ENCODE results near the gene SRPX.

Gene SRPX

DNA sequence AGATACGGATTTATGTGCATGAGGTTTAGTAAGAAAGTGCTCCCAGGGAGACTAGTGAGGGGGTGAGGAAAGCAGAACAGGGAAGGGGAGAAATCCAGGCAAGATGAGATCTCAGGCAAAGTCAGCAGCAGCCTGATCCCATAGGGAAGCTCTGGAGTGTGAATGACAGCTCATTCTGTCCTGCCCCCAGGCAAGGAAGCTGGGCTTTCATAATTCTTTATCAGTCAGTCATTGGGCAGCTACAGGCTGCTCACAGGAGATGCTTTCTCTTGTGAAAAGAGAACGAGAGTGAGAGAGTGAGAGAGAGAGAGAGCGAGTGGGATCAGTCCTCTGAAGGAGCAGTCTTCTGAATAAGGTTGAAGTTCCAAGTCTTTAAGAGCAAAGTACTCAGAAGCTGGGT is 48.1 kb downstream of the SRPX start:
- H3K4me3 ChIP-seq (ENCODE audit: insufficient read depth, low read depth, low read length, poor library complexity, severe bottlenecking), result no peak overlapping the region

GRCh38 chrX:38170556-38170955 is 50.1 kb downstream of the SRPX start:
- Histone ChIP-seq H3K4me3 (ENCODE audit: insufficient read depth, low read depth, low read length, poor library complexity, severe bottlenecking) (no peak overlapping the region), H3K36me3 (ENCODE audit: control insufficient read depth, insufficient read depth, low read length) (no peaks in the 10 kb centered on the region), H3K27me3 (replicated peaks; ENCODE audit: control insufficient read depth, insufficient read depth, low read length, poor library complexity, severe bottlenecking) (no peaks in the 10 kb centered on the region), H3K27ac (ENCODE audit: insufficient read depth, low read length, poor library complexity, severe bottlenecking) (no peak overlapping the region), H3K9me3 (ENCODE audit: control insufficient read depth, low read length) (no peaks in the 10 kb centered on the region), H3K4me1 (ENCODE audit: control insufficient read depth, insufficient read depth, low read length, poor library complexity, severe bottlenecking) (no peaks in the 10 kb centered on the region)
- no peak for DNase-seq

More for the DNA sequence above, 48.1 kb downstream of the SRPX start:
- Histone ChIP-seq H3K9me3 (ENCODE audit: control insufficient read depth, low read length) (no peaks in the 10 kb centered on the region), H3K4me1 (ENCODE audit: control insufficient read depth, insufficient read depth, low read length, poor library complexity, severe bottlenecking) (no peaks in the 10 kb centered on the region), H3K36me3 (ENCODE audit: control insufficient read depth, insufficient read depth, low read length) (no peaks in the 10 kb centered on the region), H3K27me3 (replicated peaks; ENCODE audit: control insufficient read depth, insufficient read depth, low read length, poor library complexity, severe bottlenecking) (no peaks in the 10 kb centered on the region), H3K27ac (ENCODE audit: insufficient read depth, low read length, poor library complexity, severe bottlenecking) (no peak overlapping the region)
- no peak for DNase-seq

- Histone ChIP-seq H3K27ac (ENCODE audit: insufficient read depth, low read length, poor library complexity, severe bottlenecking) (no peak overlapping the region), H3K36me3 (ENCODE audit: control insufficient read depth, insufficient read depth, low read length) (no peaks in the 10 kb centered on the region), H3K27me3 (replicated peaks; ENCODE audit: control insufficient read depth, insufficient read depth, low read length, poor library complexity, severe bottlenecking) (no peaks in the 10 kb centered on the region), H3K4me3 (ENCODE audit: insufficient read depth, low read depth, low read length, poor library complexity, severe bottlenecking) (no peak overlapping the region), H3K4me1 (ENCODE audit: control insufficient read depth, insufficient read depth, low read length, poor library complexity, severe bottlenecking) (no peaks in the 10 kb centered on the region), H3K9me3 (ENCODE audit: control insufficient read depth, low read length) (no peaks in the 10 kb centered on the region)
- no peak for DNase-seq
These were observed 54.1 kb downstream of the SRPX start for GRCh38 chrX:38166478-38167083.

DNA sequence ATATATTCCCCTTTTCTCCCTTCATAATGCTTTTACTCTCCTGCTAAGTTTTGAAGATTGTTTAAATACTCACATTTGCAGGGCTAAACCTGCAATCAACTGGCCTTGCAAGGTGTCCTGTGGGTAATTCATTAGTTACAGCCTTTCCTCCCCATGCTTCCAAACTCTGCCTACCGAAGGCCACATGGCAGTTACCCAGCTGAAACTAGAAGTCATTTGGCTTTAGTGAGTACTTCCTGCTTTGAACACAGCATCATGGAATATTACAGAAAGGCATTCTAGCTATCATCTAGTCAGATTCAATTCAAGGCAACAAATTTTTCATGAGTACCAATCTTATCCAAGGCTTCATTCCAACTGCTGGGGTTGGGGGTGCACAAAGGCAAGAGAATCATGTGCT is 55.6 kb downstream of the SRPX start:
- H3K27ac ChIP-seq (ENCODE audit: insufficient read depth, low read length, poor library complexity, severe bottlenecking), result no peak overlapping the region
- no peak overlapping the region for H3K4me3 ChIP-seq (ENCODE audit: insufficient read depth, low read depth, low read length, poor library complexity, severe bottlenecking)
- no peaks in the 10 kb centered on the region for H3K4me1 ChIP-seq (ENCODE audit: control insufficient read depth, insufficient read depth, low read length, poor library complexity, severe bottlenecking)
- no peak for DNase-seq
- H3K9me3 ChIP-seq (ENCODE audit: control insufficient read depth, low read length), result no peaks in the 10 kb centered on the region
- no peaks in the 10 kb centered on the region for H3K27me3 ChIP-seq (replicated peaks; ENCODE audit: control insufficient read depth, insufficient read depth, low read length, poor library complexity, severe bottlenecking)
- H3K36me3 ChIP-seq (ENCODE audit: control insufficient read depth, insufficient read depth, low read length), result no peaks in the 10 kb centered on the region

GRCh38 chrX:38163193-38163592 is 57.5 kb downstream of the SRPX start:
- no peak overlapping the region for H3K27ac ChIP-seq (ENCODE audit: insufficient read depth, low read length, poor library complexity, severe bottlenecking)
- no peak for DNase-seq
- no peak overlapping the region for H3K4me3 ChIP-seq (ENCODE audit: insufficient read depth, low read depth, low read length, poor library complexity, severe bottlenecking)
- H3K27me3 ChIP-seq (replicated peaks; ENCODE audit: control insufficient read depth, insufficient read depth, low read length, poor library complexity, severe bottlenecking), result no peaks in the 10 kb centered on the region
- no peaks in the 10 kb centered on the region for H3K9me3 ChIP-seq (ENCODE audit: control insufficient read depth, low read length)
- no peaks in the 10 kb centered on the region for H3K4me1 ChIP-seq (ENCODE audit: control insufficient read depth, insufficient read depth, low read length, poor library complexity, severe bottlenecking)
- no peaks in the 10 kb centered on the region for H3K36me3 ChIP-seq (ENCODE audit: control insufficient read depth, insufficient read depth, low read length)

DNA sequence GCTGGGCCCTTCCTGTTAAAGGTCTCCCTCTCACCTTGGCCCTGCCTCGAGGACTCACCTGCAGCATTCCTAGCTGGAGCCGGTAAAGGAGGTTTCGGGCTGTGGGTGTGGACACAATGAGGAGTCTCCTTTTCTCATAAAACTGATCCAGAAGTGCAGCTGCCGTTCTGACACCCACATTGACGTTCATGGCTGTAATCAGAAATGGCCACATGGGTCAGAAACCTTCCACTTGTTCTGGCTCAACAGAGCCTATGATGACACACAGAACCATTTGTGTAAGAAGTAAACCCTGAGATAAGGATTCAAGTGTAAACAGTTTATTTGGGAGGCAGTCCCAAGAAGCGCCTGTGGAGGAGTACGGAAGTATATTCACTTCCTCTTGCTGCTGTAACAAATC is 63.8 kb downstream of the SRPX start:
- H3K36me3 ChIP-seq (ENCODE audit: control insufficient read depth, insufficient read depth, low read length), result no peaks in the 10 kb centered on the region
- no peak overlapping the region for H3K27ac ChIP-seq (ENCODE audit: insufficient read depth, low read length, poor library complexity, severe bottlenecking)
- H3K4me1 ChIP-seq (ENCODE audit: control insufficient read depth, insufficient read depth, low read length, poor library complexity, severe bottlenecking), result no peaks in the 10 kb centered on the region
- no peak for DNase-seq
- no peak overlapping the region for H3K4me3 ChIP-seq (ENCODE audit: insufficient read depth, low read depth, low read length, poor library complexity, severe bottlenecking)
- no peaks in the 10 kb centered on the region for H3K27me3 ChIP-seq (replicated peaks; ENCODE audit: control insufficient read depth, insufficient read depth, low read length, poor library complexity, severe bottlenecking)
- no peaks in the 10 kb centered on the region for H3K9me3 ChIP-seq (ENCODE audit: control insufficient read depth, low read length)

GRCh38 chrX:38154818-38155217 is 65.9 kb downstream of the SRPX start:
- Histone ChIP-seq H3K27me3 (replicated peaks; ENCODE audit: control insufficient read depth, insufficient read depth, low read length, poor library complexity, severe bottlenecking) (no peaks in the 10 kb centered on the region), H3K9me3 (ENCODE audit: control insufficient read depth, low read length) (no peaks in the 10 kb centered on the region), H3K4me3 (ENCODE audit: insufficient read depth, low read depth, low read length, poor library complexity, severe bottlenecking) (no peak overlapping the region), H3K27ac (ENCODE audit: insufficient read depth, low read length, poor library complexity, severe bottlenecking) (no peak overlapping the region), H3K4me1 (ENCODE audit: control insufficient read depth, insufficient read depth, low read length, poor library complexity, severe bottlenecking) (no peaks in the 10 kb centered on the region), H3K36me3 (ENCODE audit: control insufficient read depth, insufficient read depth, low read length) (no peaks in the 10 kb centered on the region)
- no peak for DNase-seq

DNA sequence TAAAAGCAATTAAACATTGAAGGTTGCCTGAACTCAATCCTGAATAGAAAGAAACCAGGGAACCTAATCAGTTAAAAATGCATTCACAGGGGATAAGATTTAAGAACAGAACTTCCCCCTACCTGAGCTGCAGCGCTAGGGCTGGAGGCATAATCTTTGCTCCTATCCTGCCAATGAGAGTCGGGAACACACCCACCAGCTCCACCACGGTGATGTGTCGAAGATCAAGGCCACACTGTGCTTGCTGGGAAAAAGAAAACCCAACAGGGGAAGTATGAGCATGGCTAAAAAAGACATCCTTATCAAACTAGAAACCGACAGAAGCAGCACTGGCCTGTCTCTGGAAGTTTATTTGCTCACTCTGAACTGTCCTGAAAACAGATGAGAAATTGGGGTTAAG is 66.3 kb downstream of the SRPX start:
- no peaks in the 10 kb centered on the region for H3K36me3 ChIP-seq (ENCODE audit: control insufficient read depth, insufficient read depth, low read length)
- H3K4me1 ChIP-seq (ENCODE audit: control insufficient read depth, insufficient read depth, low read length, poor library complexity, severe bottlenecking), result no peaks in the 10 kb centered on the region
- H3K27me3 ChIP-seq (replicated peaks; ENCODE audit: control insufficient read depth, insufficient read depth, low read length, poor library complexity, severe bottlenecking), result no peaks in the 10 kb centered on the region
- no peak for DNase-seq
- H3K27ac ChIP-seq (ENCODE audit: insufficient read depth, low read length, poor library complexity, severe bottlenecking), result no peak overlapping the region
- no peak overlapping the region for H3K4me3 ChIP-seq (ENCODE audit: insufficient read depth, low read depth, low read length, poor library complexity, severe bottlenecking)
- H3K9me3 ChIP-seq (ENCODE audit: control insufficient read depth, low read length), result no peaks in the 10 kb centered on the region

DNA sequence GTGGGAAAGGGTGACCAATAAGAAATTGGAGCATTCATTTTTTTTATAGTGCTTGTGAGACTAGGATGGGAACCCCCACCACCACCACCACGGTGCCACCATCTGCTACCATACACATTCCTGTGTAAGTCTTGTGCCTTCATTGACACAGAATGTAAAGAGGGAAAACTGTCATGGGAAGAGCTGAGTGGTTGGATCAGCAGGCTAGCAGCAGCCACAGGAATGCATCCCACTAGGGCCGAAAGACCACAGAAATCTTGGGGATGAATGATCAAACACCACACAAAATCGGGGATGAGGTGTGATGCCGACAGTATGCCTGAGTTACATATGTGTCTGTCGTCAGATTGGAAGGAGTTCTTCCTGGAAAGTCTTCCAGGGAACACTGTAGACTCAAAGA is 69.2 kb downstream of the SRPX start:
- no peaks in the 10 kb centered on the region for H3K9me3 ChIP-seq (ENCODE audit: control insufficient read depth, low read length)
- H3K27ac ChIP-seq (ENCODE audit: insufficient read depth, low read length, poor library complexity, severe bottlenecking), result no peak overlapping the region
- H3K27me3 ChIP-seq (replicated peaks; ENCODE audit: control insufficient read depth, insufficient read depth, low read length, poor library complexity, severe bottlenecking), result no peaks in the 10 kb centered on the region
- H3K36me3 ChIP-seq (ENCODE audit: control insufficient read depth, insufficient read depth, low read length), result no peaks in the 10 kb centered on the region
- no peaks in the 10 kb centered on the region for H3K4me1 ChIP-seq (ENCODE audit: control insufficient read depth, insufficient read depth, low read length, poor library complexity, severe bottlenecking)
- H3K4me3 ChIP-seq (ENCODE audit: insufficient read depth, low read depth, low read length, poor library complexity, severe bottlenecking), result no peak overlapping the region
- DNase-seq, result no peak

GRCh38 chrX:38150993-38151392 is 69.7 kb downstream of the SRPX start:
- Histone ChIP-seq H3K27me3 (replicated peaks; ENCODE audit: control insufficient read depth, insufficient read depth, low read length, poor library complexity, severe bottlenecking) (no peaks in the 10 kb centered on the region), H3K27ac (ENCODE audit: insufficient read depth, low read length, poor library complexity, severe bottlenecking) (no peak overlapping the region), H3K36me3 (ENCODE audit: control insufficient read depth, insufficient read depth, low read length) (no peaks in the 10 kb centered on the region), H3K4me1 (ENCODE audit: control insufficient read depth, insufficient read depth, low read length, poor library complexity, severe bottlenecking) (no peaks in the 10 kb centered on the region), H3K9me3 (ENCODE audit: control insufficient read depth, low read length) (no peaks in the 10 kb centered on the region), H3K4me3 (ENCODE audit: insufficient read depth, low read depth, low read length, poor library complexity, severe bottlenecking) (no peak overlapping the region)
- no peak for DNase-seq
